ENCODE results near the gene SHC2. TPM values are rescaled to one million over a fixed set of nuclear protein-coding genes. Genes with fewer than 3 reads are reported as not detected.
"Not testable (repeated sequence)": the region's sequence is repeated elsewhere in the genome, so short reads cannot be mapped to it uniquely, and the experiment has no call there.

Gene SHC2
- total RNA-seq, 2 experiments from 2014 or later, result not detected

- ChIA-PET POLR2A (interaction anchor here (0.6 kb wide), 1 partner anchor 104 kb away, joined by 3 read pairs; no protein-coding TSS in a partner anchor), CTCF (interaction anchor here (1.6 to 2.5 kb wide), 2 partner anchors 18 to 22 kb away, joined by 11 to 15 read pairs; partner anchors contain the start of gene TPGS1)
- peak; percentile 85 for DNase-seq
- peaks cover 7% of the 10 kb centered on the region for H3K4me1 Mint-ChIP-seq
- H3K4me3 Mint-ChIP-seq, result peak overlapping the region; percentile 71
- H3K36me3 Mint-ChIP-seq (ENCODE audit: low read depth), result peaks cover under 1% of the 10 kb centered on the region
- peaks cover 6% of the 10 kb centered on the region for H3K9me3 Mint-ChIP-seq
- peaks cover 5% of the 10 kb centered on the region for H3K27me3 Mint-ChIP-seq
- H3K27ac Mint-ChIP-seq, result peak overlapping the region; percentile 80
Measured at GRCh38 chr19:488505-489417, 27.9 kb upstream of the SHC2 start.

- no peak overlapping the region for H3K27ac Mint-ChIP-seq
Measured at GRCh38 chr19:485583-486236, 24.9 kb upstream of the SHC2 start.

GRCh38 chr19:485077-485476 lies 24.2 kb upstream of the SHC2 start:
- CTCF ChIA-PET, result no interaction called here
- peaks cover 14% of the 10 kb centered on the region for H3K4me1 Mint-ChIP-seq
- peaks cover 5% of the 10 kb centered on the region for H3K27me3 Mint-ChIP-seq
- no peak for DNase-seq
- no peak overlapping the region for H3K27ac Mint-ChIP-seq
- H3K9me3 Mint-ChIP-seq, result peaks cover 15% of the 10 kb centered on the region
- POLR2A ChIA-PET, result no interaction called here
- H3K36me3 Mint-ChIP-seq (ENCODE audit: low read depth), result peaks cover 10% of the 10 kb centered on the region
- H3K4me3 Mint-ChIP-seq, result no peak overlapping the region

More at GRCh38 chr19:485583-486236, 24.9 kb upstream of the SHC2 start:
- Mint-ChIP-seq H3K36me3 (ENCODE audit: low read depth) (peaks cover 3% of the 10 kb centered on the region), H3K27me3 (peaks cover 5% of the 10 kb centered on the region), H3K9me3 (peaks cover 10% of the 10 kb centered on the region), H3K4me3 (no peak overlapping the region), H3K4me1 (peaks cover 9% of the 10 kb centered on the region)
- ChIA-PET POLR2A (no interaction called here), CTCF (interaction anchor here (0.6 kb wide), 1 partner anchor 285 kb away, joined by 3 read pairs; no protein-coding TSS in a partner anchor)
- no peak for DNase-seq

GRCh38 chr19:484494-484893 lies 23.7 kb upstream of the SHC2 start:
- CTCF ChIA-PET, result no interaction called here
- Mint-ChIP-seq H3K4me1 (peaks cover 17% of the 10 kb centered on the region), H3K9me3 (peaks cover 15% of the 10 kb centered on the region), H3K27ac (no peak overlapping the region), H3K4me3 (no peak overlapping the region), H3K27me3 (peaks cover 5% of the 10 kb centered on the region), H3K36me3 (ENCODE audit: low read depth) (peaks cover 13% of the 10 kb centered on the region)
- POLR2A ChIA-PET, result interaction anchor here (0.6 kb wide), 1 partner anchor 65 kb away, joined by 3 read pairs; no protein-coding TSS in a partner anchor
- no peak for DNase-seq

GRCh38 chr19:483332-484072 lies 22.7 kb upstream of the SHC2 start:
- Mint-ChIP-seq H3K27me3 (peaks cover 5% of the 10 kb centered on the region), H3K36me3 (ENCODE audit: low read depth) (peaks cover 13% of the 10 kb centered on the region), H3K9me3 (peaks cover 15% of the 10 kb centered on the region), H3K4me3 (no peak overlapping the region), H3K4me1 (peaks cover 15% of the 10 kb centered on the region), H3K27ac (no peak overlapping the region)
- CTCF ChIA-PET, result no interaction called here
- DNase-seq, result no peak
- POLR2A ChIA-PET, result interaction anchor here (0.6 kb wide), 1 partner anchor 64 kb away, joined by 3 read pairs; no protein-coding TSS in a partner anchor

- H3K27me3 Mint-ChIP-seq, result peaks cover 5% of the 10 kb centered on the region
- peaks cover 13% of the 10 kb centered on the region for H3K9me3 Mint-ChIP-seq
- H3K27ac Mint-ChIP-seq, result no peak overlapping the region
- H3K36me3 Mint-ChIP-seq (ENCODE audit: low read depth), result peaks cover 13% of the 10 kb centered on the region
- DNase-seq, result no peak
- peaks cover 10% of the 10 kb centered on the region for H3K4me1 Mint-ChIP-seq
- no peak overlapping the region for H3K4me3 Mint-ChIP-seq
- CTCF ChIA-PET, result no interaction called here
- POLR2A ChIA-PET, result no interaction called here
Measured at GRCh38 chr19:482186-483041, 21.6 kb upstream of the SHC2 start.

- DNase-seq, CTCF ChIA-PET, POLR2A ChIA-PET, H3K27me3 Mint-ChIP-seq: not testable (repeated sequence)
- peak overlapping the region; percentile 38 for H3K4me3 Mint-ChIP-seq
- H3K4me1 Mint-ChIP-seq, result peaks cover 10% of the 10 kb centered on the region
- peak overlapping the region; percentile 66 for H3K27ac Mint-ChIP-seq
- peaks cover 13% of the 10 kb centered on the region for H3K9me3 Mint-ChIP-seq
- H3K36me3 Mint-ChIP-seq (ENCODE audit: low read depth), result peaks cover 13% of the 10 kb centered on the region
Measured at GRCh38 chr19:481100-481499, 20.3 kb upstream of the SHC2 start.

GRCh38 chr19:480016-480855 lies 19.4 kb upstream of the SHC2 start:
- Mint-ChIP-seq H3K27me3 (no peaks in the 10 kb centered on the region), H3K4me3 (peak overlapping the region; percentile 38), H3K36me3 (ENCODE audit: low read depth) (peaks cover 13% of the 10 kb centered on the region), H3K4me1 (peaks cover 10% of the 10 kb centered on the region), H3K27ac (peak overlapping the region; percentile 66), H3K9me3 (peaks cover 13% of the 10 kb centered on the region)
- POLR2A ChIA-PET, result no interaction called here
- DNase-seq, result peak; percentile 23
- CTCF ChIA-PET, result interaction anchor here (0.5 to 0.6 kb wide), 2 partner anchors 132 to 1849 kb away, joined by 3 to 4 read pairs; no protein-coding TSS in a partner anchor

- POLR2A ChIA-PET, result no interaction called here
Measured at GRCh38 chr19:478976-479375, 18.1 kb upstream of the SHC2 start.

GRCh38 chr19:478236-478903 lies 17.5 kb upstream of the SHC2 start:
- Mint-ChIP-seq H3K36me3 (ENCODE audit: low read depth) (peaks cover 12% of the 10 kb centered on the region), H3K9me3 (peaks cover 13% of the 10 kb centered on the region), H3K4me1 (peaks cover 10% of the 10 kb centered on the region), H3K4me3 (no peak overlapping the region), H3K27me3 (no peaks in the 10 kb centered on the region), H3K27ac (no peak overlapping the region)
- no peak for DNase-seq
- CTCF ChIA-PET, result interaction anchor here (0.7 kb wide), 2 partner anchors 28 to 33 kb away, joined by 3 read pairs; no protein-coding TSS in a partner anchor
- POLR2A ChIA-PET, result no interaction called here

More at GRCh38 chr19:478976-479375, 18.1 kb upstream of the SHC2 start:
- H3K9me3 Mint-ChIP-seq, result peaks cover 13% of the 10 kb centered on the region
- no peak overlapping the region for H3K27ac Mint-ChIP-seq
- H3K36me3 Mint-ChIP-seq (ENCODE audit: low read depth), result peaks cover 13% of the 10 kb centered on the region
- H3K4me3 Mint-ChIP-seq, result no peak overlapping the region
- CTCF ChIA-PET, result interaction anchor here (0.7 kb wide), 1 partner anchor 28 kb away, joined by 3 read pairs; no protein-coding TSS in a partner anchor
- DNase-seq, result no peak
- no peaks in the 10 kb centered on the region for H3K27me3 Mint-ChIP-seq
- H3K4me1 Mint-ChIP-seq, result peaks cover 10% of the 10 kb centered on the region

GRCh38 chr19:475360-475759 lies 14.5 kb upstream of the SHC2 start:
- no peak overlapping the region for H3K4me3 Mint-ChIP-seq
- H3K4me1 Mint-ChIP-seq, result peaks cover 5% of the 10 kb centered on the region
- POLR2A ChIA-PET, result no interaction called here
- H3K36me3 Mint-ChIP-seq (ENCODE audit: low read depth), result peaks cover 6% of the 10 kb centered on the region
- CTCF ChIA-PET, result no interaction called here
- H3K27ac Mint-ChIP-seq, result no peak overlapping the region
- peaks cover 2% of the 10 kb centered on the region for H3K9me3 Mint-ChIP-seq
- DNase-seq, result no peak
- no peaks in the 10 kb centered on the region for H3K27me3 Mint-ChIP-seq
